Neural cell (in vitro differentiated cells): Measurements from ENCODE around the gene STX16. TPM values are rescaled to one million over a fixed set of nuclear protein-coding genes. Genes with fewer than 3 reads are reported as not detected.

Experiments
- H2AFZ ChIP-seq: fragments of 200-600, 300-800 bp; sonication (generic), shearing (Covaris generic); 2 replicates; pipeline ENCODE4 v1.6.0; 2014; ENCODE audit warnings: low read depth, mild to moderate bottlenecking, antibody characterized with exemption, low read length, moderate library complexity
- H3F3A ChIP-seq: fragments of 200-600 bp; shearing (Covaris generic); 2 replicates; pipeline ENCODE4 v1.6.1; 2016; ENCODE audit warnings: mild to moderate bottlenecking, moderate library complexity, mixed read lengths, antibody characterized with exemption, low read length; ENCODE audit not compliant: insufficient read depth, poor library complexity, severe bottlenecking
- H3K27ac ChIP-seq: fragments of 200-600, 300-800 bp; sonication (generic), shearing (Covaris generic); 2 replicates; pipeline ENCODE4 v1.5.1; 2014; ENCODE audit warnings: mild to moderate bottlenecking, low read length, moderate library complexity
- H3K27me3 ChIP-seq: fragments of 300-800, 200-600 bp; sonication (generic), shearing (Covaris generic); 2 replicates; pipeline ENCODE4 v1.6.0; 2014; ENCODE audit warnings: mild to moderate bottlenecking, low read depth, low read length, moderate library complexity; ENCODE audit not compliant: insufficient read depth
- H3K36me3 ChIP-seq: fragments of 300-800, 200-600 bp; sonication (generic), shearing (Covaris generic); 2 replicates; pipeline ENCODE4 v1.5.1; 2014; ENCODE audit warnings: mild to moderate bottlenecking, antibody characterized with exemption, low read length, moderate library complexity; ENCODE audit not compliant: insufficient read depth
- H3K4me2 ChIP-seq: fragments of 300-800, 200-600 bp; sonication (generic), shearing (Covaris generic); 2 replicates; pipeline ENCODE4 v1.6.0; 2014; ENCODE audit warnings: mild to moderate bottlenecking, low read length
- H3K4me3 ChIP-seq: fragments of 300-800, 200-600 bp; sonication (generic), shearing (Covaris generic); 2 replicates; pipeline ENCODE4 v1.5.1; 2014; ENCODE audit warnings: mild to moderate bottlenecking, low read length, moderate library complexity
- H3K79me2 ChIP-seq: fragments of 200-600 bp; shearing (Covaris generic); replicated peaks from 2 replicates; pipeline ENCODE4 v1.6.0; 2014; ENCODE audit warnings: mild to moderate bottlenecking, low read length, moderate library complexity; ENCODE audit not compliant: insufficient read depth
- H3K9ac ChIP-seq: fragments of 300-800, 200-600 bp; sonication (generic), shearing (Covaris generic); 2 replicates; pipeline ENCODE4 v1.6.1; 2016; ENCODE audit warnings: mild to moderate bottlenecking, low read length, mixed read lengths
- H3K9me2 ChIP-seq: fragments of 200-600 bp; shearing (Covaris generic); 2 replicates; pipeline ENCODE4 v1.6.1; 2016; ENCODE audit warnings: mild to moderate bottlenecking, low read length, mixed read lengths; ENCODE audit not compliant: insufficient read depth
- H3K9me3 ChIP-seq: fragments of 200-600, 300-800 bp; sonication (generic), shearing (Covaris generic); 2 replicates; pipeline ENCODE4 v1.6.1; 2016; ENCODE audit warnings: mild to moderate bottlenecking, mixed run types, low read length, moderate library complexity, mixed read lengths
- H4K20me1 ChIP-seq: fragments of 200-600 bp; shearing (Covaris generic); 2 replicates; pipeline ENCODE4 v1.6.1; 2016; ENCODE audit warnings: mild to moderate bottlenecking, mixed run types; ENCODE audit not compliant: insufficient read depth
- CTCF ChIP-seq: fragments of 450-650 bp; IDR thresholded peaks from 2 replicates; pipeline ENCODE4 v1.5.1; 2014; ENCODE audit warnings: antibody characterized with exemption, mild to moderate bottlenecking, moderate library complexity; ENCODE audit not compliant: poor library complexity, severe bottlenecking
- EP300 ChIP-seq: fragments of 450-650 bp; conservative IDR thresholded peaks from 2 replicates; pipeline ENCODE4 v1.6.1; 2014; ENCODE audit warnings: antibody characterized with exemption, mild to moderate bottlenecking, moderate library complexity; ENCODE audit not compliant: poor library complexity, severe bottlenecking
- EZH2 ChIP-seq: fragments of 200-600, 300-800 bp; shearing (Covaris generic), sonication (generic); IDR thresholded peaks from 2 replicates; pipeline ENCODE4 v1.6.1; 2014; ENCODE audit warnings: antibody characterized with exemption, low read length, borderline replicate concordance, mild to moderate bottlenecking; ENCODE audit not compliant: insufficient read depth, poor library complexity, severe bottlenecking
- MXI1 ChIP-seq: fragments of 450-650 bp; conservative IDR thresholded peaks from 2 replicates; pipeline ENCODE4 v1.6.1; 2014; ENCODE audit warnings: antibody characterized with exemption, mild to moderate bottlenecking; ENCODE audit not compliant: poor library complexity, severe bottlenecking
- POLR2AphosphoS5 ChIP-seq: IDR thresholded peaks from 2 replicates; pipeline ENCODE4 v1.6.1; 2012
- RAD21 ChIP-seq: fragments of 450-650 bp; conservative IDR thresholded peaks from 2 replicates; pipeline ENCODE4 v1.6.1; 2014; ENCODE audit warnings: antibody characterized with exemption, mild to moderate bottlenecking, moderate library complexity
- REST ChIP-seq: IDR thresholded peaks from 2 replicates; pipeline ENCODE4 v1.6.1; 2012; ENCODE audit warnings: borderline replicate concordance
- SMC3 ChIP-seq: fragments of 450-650 bp; conservative IDR thresholded peaks from 2 replicates; pipeline ENCODE4 v1.6.1; 2014; ENCODE audit warnings: antibody characterized with exemption, mild to moderate bottlenecking, moderate library complexity; ENCODE audit not compliant: poor library complexity
- TAF1 ChIP-seq: IDR thresholded peaks from 2 replicates; pipeline ENCODE4 v1.6.1; 2012; ENCODE audit warnings: low read depth
- polyA plus RNA-seq: library from polyadenylated mRNA; depleted of rRNA; stranded (reverse); fragments of >200 nt; gene quantifications from 2 replicates; pipeline ENCODE4 v1.2.3, GENCODE V29; 2014

The STX16 gene
- polyA plus RNA-seq, 1 donor from 2014 or later: 120 TPM

GRCh38 chr20:58614984-58615760 is 35.9 kb upstream of the STX16 start:
- Histone ChIP-seq H3K9ac (no peak overlapping the region), H3K27me3 (no peaks in the 10 kb centered on the region), H3K79me2 (no peaks in the 10 kb centered on the region), H3K9me2 (no peaks in the 10 kb centered on the region), H3K27ac (no peak overlapping the region), H3K4me2 (no peak overlapping the region), H3F3A (no peaks in the 10 kb centered on the region), H3K9me3 (no peaks in the 10 kb centered on the region), H4K20me1 (no peaks in the 10 kb centered on the region), H3K36me3 (no peaks in the 10 kb centered on the region), H2AFZ (no peak overlapping the region), H3K4me3 (no peak overlapping the region)
- TF ChIP-seq EP300 (no peak), MXI1 (no peak)

GRCh38 chr20:58616411-58616810 is 34.7 kb upstream of the STX16 start:
- H4K20me1 ChIP-seq: no peaks in the 10 kb centered on the region
- H3K4me3 ChIP-seq: no peak overlapping the region
- no peaks in the 10 kb centered on the region for H3K9me3 ChIP-seq
- H3K27me3 ChIP-seq: no peaks in the 10 kb centered on the region
- H3K79me2 ChIP-seq: no peaks in the 10 kb centered on the region
- H3K36me3 ChIP-seq: no peaks in the 10 kb centered on the region
- no peak overlapping the region for H3K4me2 ChIP-seq
- H3K27ac ChIP-seq: no peak overlapping the region
- no peak overlapping the region for H2AFZ ChIP-seq
- no peaks in the 10 kb centered on the region for H3F3A ChIP-seq
- TF ChIP-seq RAD21 (no peak), MXI1 (no peak), REST (no peak), EP300 (no peak), CTCF (no peak), SMC3 (no peak), TAF1 (no peak), POLR2AphosphoS5 (no peak), EZH2 (no peak)
- H3K9me2 ChIP-seq: no peaks in the 10 kb centered on the region
- no peak overlapping the region for H3K9ac ChIP-seq
